HCT116 (cell line): Measurements from ENCODE around the gene DCLK3.

Experiments
- ATF3 ChIP-seq: IDR thresholded peaks from 2 replicates; pipeline ENCODE4 v1.6.1; 2012
- CBX3 ChIP-seq: IDR thresholded peaks from 2 replicates; pipeline ENCODE4 v1.6.1; 2012; ENCODE audit warnings: low read depth
- CTCF ChIP-seq, 3 experiments: fragments of 200-600 bp in 1 of 3; sonication (generic) in 1 of 3; IDR thresholded peaks in 2 of 3; conservative IDR thresholded peaks in 1 of 3; 2 replicates each; pipeline ENCODE4 v1.5.1; 2012 to 2017; ENCODE audit warnings: low read depth in 2 of 3, low read length in 2 of 3, antibody characterized with exemption in 1 of 3, borderline replicate concordance in 1 of 3, control low read depth in 1 of 3, mild to moderate bottlenecking in 1 of 3, mixed read lengths in 1 of 3, mixed run types in 1 of 3, moderate library complexity in 1 of 3; ENCODE audit not compliant: insufficient read depth in 1 of 3
- EZH2 ChIP-seq: fragments of 200-600 bp; sonication (generic); IDR thresholded peaks from 2 replicates; pipeline ENCODE4 v1.6.1; 2017; ENCODE audit warnings: antibody characterized with exemption, mixed run types
- JUND ChIP-seq: IDR thresholded peaks from 2 replicates; pipeline ENCODE4 v1.6.1; 2012
- POLR2A ChIP-seq: IDR thresholded peaks from 2 replicates; pipeline ENCODE4 v1.7.0; 2011; ENCODE audit warnings: borderline replicate concordance; ENCODE audit not compliant: insufficient read depth, insufficient read length; ENCODE audit errors: extremely low read depth
- REST ChIP-seq: IDR thresholded peaks from 2 replicates; pipeline ENCODE4 v1.6.1; 2012; ENCODE audit warnings: low read depth
- SRF ChIP-seq: IDR thresholded peaks from 2 replicates; pipeline ENCODE4 v1.6.1; 2012; ENCODE audit warnings: low read depth

- TF ChIP-seq ATF3, result no peak
- no peak for TF ChIP-seq JUND
- TF ChIP-seq SRF, result no peak
- TF ChIP-seq CTCF (IDR thresholded peaks at IDR 0.05 in 2 of 3, conservative IDR thresholded peaks at IDR 0.05 in 1 of 3; ENCODE audit: borderline replicate concordance in 1 of 3, insufficient read depth in 1 of 3, low read depth in 2 of 3, low read length in 2 of 3), result no peak
- no peak for TF ChIP-seq CBX3
- no peak for TF ChIP-seq POLR2A
- TF ChIP-seq EZH2, result no peak
- TF ChIP-seq REST, result no peak
Measured at GRCh38 chr3:36663666-36664291, 100.6 kb downstream of the DCLK3 start.
